ENCODE results near the gene ACSBG1. TPM values are rescaled to one million over a fixed set of nuclear protein-coding genes. Genes with fewer than 3 reads are reported as not detected.

ACSBG1 gene
- total and polyA plus RNA-seq, 10 of the 15 experiments (the other 5 are each of a cell fraction or from before 2014, with no cell fraction given): 0.11 to 0.75 (median 0.42) TPM

GRCh38 chr15:78266806-78267205, 32.4 kb upstream of the ACSBG1 start:
- no peak for FAIRE-seq
- H3K4me2 ChIP-seq (ENCODE audit: control insufficient read depth, insufficient read depth): no peak overlapping the region
- 46% methylated on average over 2 of the region's 2 CpGs for WGBS (ENCODE audit: insufficient coverage, insufficient replicate concordance, low lambda C conversion rate, missing lambda C conversion rate)

GRCh38 chr15:78266229-78266628, 31.9 kb upstream of the ACSBG1 start:
- FAIRE-seq (no peak), ATAC-seq (no peak), DNase-seq (ENCODE audit: low read depth, low spot score) (no peak)
- no peak overlapping the region for H3K4me2 ChIP-seq (ENCODE audit: control insufficient read depth, insufficient read depth)
- no peaks in the 10 kb centered on the region for H3K4me1 ChIP-seq (ENCODE audit: control insufficient read depth, insufficient read depth, low read length)
- H3K4me3 ChIP-seq: no peak overlapping the region
- no peaks in the 10 kb centered on the region for H4K20me1 ChIP-seq (ENCODE audit: control insufficient read depth, insufficient read depth)
- no peak overlapping the region for H3K27ac ChIP-seq (ENCODE audit: control insufficient read depth, insufficient read depth)
- no peak overlapping the region for H3K9ac ChIP-seq (ENCODE audit: control insufficient read depth, insufficient read depth, low read length)
- H2AFZ ChIP-seq (ENCODE audit: control insufficient read depth, low read depth, low read length): no peak overlapping the region
- no peaks in the 10 kb centered on the region for H3K79me2 ChIP-seq (ENCODE audit: control insufficient read depth, insufficient read depth, low read length)
- H3K9me3 ChIP-seq (replicated peaks; ENCODE audit: control insufficient read depth, insufficient read depth, low read length): no peaks in the 10 kb centered on the region
- no TSS peak for BruUV-seq (replicated peaks)
- no peaks in the 10 kb centered on the region for H3K27me3 ChIP-seq (replicated peaks in 1 of 2; ENCODE audit: control insufficient read depth in 2 of 2, insufficient read depth in 2 of 2, low read length in 1 of 2)
- ChIA-PET SMC1A (ENCODE audit: uncharacterized antibody, unreplicated experiment) (interaction anchor here (1.5 kb wide), 3 partner anchors 16 to 158 kb away, joined by 4 to 6 read pairs (median 5); no protein-coding TSS in a partner anchor), POLR2A (no interaction called here), RAD21 (ENCODE audit: unreplicated experiment) (interaction anchor here (1.4 kb wide), 1 partner anchor 154 kb away, joined by 4 read pairs; no protein-coding TSS in a partner anchor), CTCF (interaction anchor here (0.7 to 1.7 kb wide), 9 partner anchors 11 to 307 kb away, joined by 3 to 7 read pairs (median 3); partner anchors contain the start of gene SKIC8)
- TF ChIP-seq SREBF1 (IDR thresholded peaks at IDR 0.05; ENCODE audit: low read length): no peak
- TF ChIP-seq BCL3 (IDR thresholded peaks at IDR 0.05; ENCODE audit: borderline replicate concordance, insufficient read depth, low read depth, low read length, poor library complexity, severe bottlenecking): no peak
- TF ChIP-seq ZNF384 (IDR thresholded peaks at IDR 0.05; ENCODE audit: borderline replicate concordance, low read depth, low read length): no peak
- no peak for TF ChIP-seq RUNX3 (IDR thresholded peaks at IDR 0.05; ENCODE audit: low read length)
- TF ChIP-seq SMAD1 (IDR thresholded peaks at IDR 0.05; ENCODE audit: low read depth, partially characterized antibody): no peak
- TF ChIP-seq MEF2B (IDR thresholded peaks at IDR 0.05; ENCODE audit: partially characterized antibody, poor library complexity, severe bottlenecking): no peak
- TF ChIP-seq POLR2A (IDR thresholded peaks at IDR 0.05; ENCODE audit: low read depth, low read length): no peak
- TF ChIP-seq ZZZ3 (IDR thresholded peaks at IDR 0.05; ENCODE audit: control insufficient read depth, insufficient read length, low read depth): no peak
- no peak for TF ChIP-seq RAD21 (IDR thresholded peaks at IDR 0.05; ENCODE audit: insufficient read depth, low read depth, low read length)
- no peak for TF ChIP-seq TCF7 (IDR thresholded peaks at IDR 0.05; ENCODE audit: borderline replicate concordance)
- intact Hi-C loops (cut with micrococcal nuclease; ENCODE audit: unreplicated experiment) (no loop called here), in situ Hi-C loops (cut with MboI) (no loop called here)
- H3K36me3 ChIP-seq (ENCODE audit: control insufficient read depth in 2 of 2, insufficient read depth in 2 of 2, low read length in 1 of 2): no peaks in the 10 kb centered on the region

More at GRCh38 chr15:78266806-78267205, 32.4 kb upstream of the ACSBG1 start:
- Histone ChIP-seq H3K4me3 (no peak overlapping the region), H3K27ac (ENCODE audit: control insufficient read depth, insufficient read depth) (no peak overlapping the region), H3K4me1 (ENCODE audit: control insufficient read depth, insufficient read depth, low read length) (no peaks in the 10 kb centered on the region), H3K9me3 (replicated peaks; ENCODE audit: control insufficient read depth, insufficient read depth, low read length) (no peaks in the 10 kb centered on the region), H3K36me3 (ENCODE audit: control insufficient read depth in 2 of 2, insufficient read depth in 2 of 2, low read length in 1 of 2) (no peaks in the 10 kb centered on the region), H3K27me3 (replicated peaks in 1 of 2; ENCODE audit: control insufficient read depth in 2 of 2, insufficient read depth in 2 of 2, low read length in 1 of 2) (no peaks in the 10 kb centered on the region), H3K79me2 (ENCODE audit: control insufficient read depth, insufficient read depth, low read length) (no peaks in the 10 kb centered on the region), H3K9ac (ENCODE audit: control insufficient read depth, insufficient read depth, low read length) (no peak overlapping the region), H2AFZ (ENCODE audit: control insufficient read depth, low read depth, low read length) (no peak overlapping the region), H4K20me1 (ENCODE audit: control insufficient read depth, insufficient read depth) (no peaks in the 10 kb centered on the region)
- BruUV-seq (replicated peaks): no TSS peak
- TF ChIP-seq ZNF24 (IDR thresholded peaks at IDR 0.05) (peak; percentile 68), LARP7 (IDR thresholded peaks at IDR 0.05) (no peak)
- CTCF ChIA-PET: interaction anchor here (0.8 to 1.7 kb wide), 3 partner anchors 15 to 308 kb away, joined by 3 to 7 read pairs (median 3); no protein-coding TSS in a partner anchor
- in situ Hi-C loops (cut with MboI) (no loop called here), intact Hi-C loops (cut with micrococcal nuclease; ENCODE audit: unreplicated experiment) (no loop called here)
- no peak for ATAC-seq
- POLR2A ChIA-PET: no interaction called here
- SMC1A ChIA-PET (ENCODE audit: uncharacterized antibody, unreplicated experiment): interaction anchor here (1.5 kb wide), 2 partner anchors 16 to 159 kb away, joined by 4 to 5 read pairs; no protein-coding TSS in a partner anchor
- DNase-seq (ENCODE audit: low read depth, low spot score): no peak
- RAD21 ChIA-PET (ENCODE audit: unreplicated experiment): no interaction called here

All from GM12878 (cell line).